Measurements from ENCODE around the gene PIGP.
"Not testable (repeated sequence)": the region's sequence is repeated elsewhere in the genome, so short reads cannot be mapped to it uniquely, and the experiment has no call there.

Gene PIGP

DNA sequence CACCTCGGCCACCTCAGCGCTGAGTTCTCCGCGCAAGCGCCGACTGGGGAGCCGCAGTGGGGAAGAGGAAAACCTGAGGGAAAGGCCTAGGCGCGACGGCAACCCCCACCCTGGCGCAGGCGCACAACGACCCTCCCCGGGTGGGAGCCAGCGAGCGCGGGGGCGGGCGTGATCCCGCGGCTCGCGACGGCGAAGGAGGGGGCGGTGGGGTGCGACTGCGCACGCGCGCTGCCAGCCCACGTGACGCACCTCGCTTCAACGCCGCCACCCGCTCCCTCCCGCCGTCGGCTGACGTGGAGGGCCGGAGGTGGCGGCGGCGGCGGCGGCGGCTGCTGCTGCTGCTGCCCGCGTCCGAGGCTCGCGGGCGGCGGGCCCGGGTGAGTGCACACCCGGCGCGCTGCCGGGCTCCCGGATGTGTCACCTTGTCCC lies at the start of gene PIGP, which contains the start of gene TTC3:
Gene PIGP, minus strand, starts transcription at position 84 of the 429 bp plus-strand sequence. CDS start 556 bp downstream, outside the sequence.
Gene TTC3, plus strand, starts transcription at position 267 of the 429 bp plus-strand sequence. CDS start 14,004 bp downstream, outside the sequence.
- FAIRE-seq: no peak

DNA sequence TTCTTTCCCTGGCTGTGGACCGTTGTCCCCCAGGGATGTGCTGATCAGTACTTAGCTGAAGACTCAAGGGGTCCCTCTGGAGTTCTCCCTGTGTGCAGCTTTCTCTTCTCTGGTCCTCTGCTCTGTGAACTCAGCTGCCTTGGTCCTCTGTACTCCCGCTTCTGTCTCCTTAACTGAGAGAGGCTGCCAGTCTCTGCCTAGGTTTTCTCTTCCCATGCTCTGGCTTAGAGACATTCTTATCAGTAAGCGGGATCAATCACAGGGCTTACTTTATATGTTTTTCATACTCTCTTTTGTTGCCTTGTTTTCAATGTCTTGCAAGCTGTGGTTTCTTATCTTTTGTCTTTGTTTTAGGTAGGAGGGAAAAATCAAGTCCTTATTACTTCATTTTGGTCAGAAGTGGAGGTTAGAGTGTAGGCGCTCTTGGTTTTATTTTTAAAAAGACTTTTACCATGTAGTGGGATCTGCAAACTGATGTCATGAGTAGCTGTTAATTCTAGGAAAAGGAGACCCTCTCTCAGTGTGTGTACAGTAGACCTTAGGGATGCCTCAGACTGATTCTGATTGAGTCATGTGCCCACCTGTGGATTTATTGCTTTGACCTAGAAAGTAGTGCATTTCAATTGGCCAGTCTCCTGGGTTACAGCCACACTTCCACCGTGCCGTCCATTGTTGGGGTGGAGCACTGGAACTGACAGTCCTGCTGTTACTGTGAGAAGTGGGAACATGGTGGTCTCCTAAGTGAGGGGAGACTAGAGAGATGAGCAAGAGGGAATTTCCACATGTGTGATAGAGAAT lies 46.7 kb upstream of the PIGP start:
- no peak for FAIRE-seq

DNA sequence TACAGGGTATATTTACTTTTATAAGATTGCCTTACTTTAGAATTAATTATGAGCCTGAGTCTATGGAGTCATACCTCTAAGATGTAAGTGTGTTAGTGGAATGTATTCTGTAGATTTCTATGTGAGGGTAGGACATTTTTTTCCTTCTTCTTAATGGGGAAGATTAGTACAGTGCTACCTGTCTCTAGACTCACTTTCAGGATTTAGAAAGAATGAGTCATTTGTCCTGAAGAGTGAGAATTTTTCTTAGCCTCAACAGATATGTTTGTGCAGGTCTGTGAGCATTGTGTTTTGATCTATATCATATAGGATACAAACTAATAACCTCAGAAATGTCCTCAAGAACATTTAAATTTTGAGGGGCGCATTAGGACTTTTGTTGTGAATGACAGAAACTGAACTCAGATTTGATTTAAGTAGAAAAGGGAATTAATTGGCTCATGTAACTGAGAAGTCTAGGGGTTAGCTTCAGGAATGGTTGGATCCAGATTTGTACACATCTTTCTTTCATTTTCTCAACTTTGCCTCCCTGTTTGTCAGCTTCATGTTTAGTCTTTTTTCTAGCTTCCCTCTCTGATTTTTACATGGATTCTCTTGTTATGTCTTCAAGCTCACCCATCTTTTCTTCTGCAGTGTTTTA lies 45.4 kb upstream of the PIGP start:
- FAIRE-seq: no peak

DNA sequence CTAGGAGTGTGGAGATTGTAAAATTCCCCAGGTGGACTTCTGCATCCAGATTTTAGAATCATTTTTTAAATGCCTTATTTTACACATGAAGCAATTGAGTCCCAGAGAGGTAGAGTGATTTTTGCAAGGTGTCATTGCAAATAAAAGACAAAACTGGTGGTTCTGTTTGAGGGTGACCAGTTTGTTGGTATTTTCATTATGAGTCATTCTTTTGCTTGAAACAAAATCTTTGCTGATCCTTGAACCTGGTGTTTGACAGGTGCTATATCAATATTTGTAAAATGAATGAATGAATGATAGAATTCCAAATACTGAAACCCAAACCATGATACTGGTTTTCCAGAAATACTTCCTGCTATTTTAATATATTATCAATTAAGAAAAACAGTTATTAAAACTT lies 44.3 kb upstream of the PIGP start:
- FAIRE-seq: no peak

DNA sequence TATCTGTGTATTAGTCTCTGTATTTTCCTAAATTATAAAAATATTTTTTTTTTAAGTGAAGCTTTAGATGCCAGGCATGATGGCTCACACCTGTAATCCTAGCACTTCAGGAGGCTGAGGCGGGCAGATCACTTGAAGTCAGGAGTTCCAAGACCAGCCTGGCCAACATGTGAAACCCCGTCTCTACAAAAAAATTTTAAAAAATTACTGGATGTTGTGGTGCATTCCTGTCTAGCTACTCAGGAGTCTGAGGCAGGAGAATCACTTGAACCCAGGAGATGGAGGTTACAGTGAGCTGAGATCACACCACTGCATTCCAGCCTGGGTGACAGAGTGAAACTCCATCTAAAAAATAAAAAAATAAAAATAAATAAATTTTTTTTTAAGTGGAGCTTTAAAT lies 43.6 kb upstream of the PIGP start:
- not testable (repeated sequence) for FAIRE-seq

DNA sequence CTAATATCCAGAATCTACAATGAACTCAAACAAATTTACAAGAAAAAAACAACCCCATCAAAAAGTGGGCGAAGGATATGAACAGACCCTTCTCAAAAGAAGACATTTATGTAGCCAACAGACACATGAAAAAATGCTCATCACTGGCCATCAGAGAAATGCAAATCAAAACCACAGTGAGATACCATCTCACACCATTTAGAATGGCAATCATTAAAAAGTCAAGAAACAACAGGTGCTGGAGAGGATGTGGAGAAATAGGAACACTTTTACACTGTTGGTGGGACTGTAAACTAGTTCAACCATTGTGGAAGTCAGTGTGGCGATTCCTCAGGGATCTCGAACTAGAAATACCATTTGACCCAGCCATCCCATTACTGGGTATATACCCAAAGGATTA lies 41.4 kb upstream of the PIGP start:
- not testable (repeated sequence) for FAIRE-seq

DNA sequence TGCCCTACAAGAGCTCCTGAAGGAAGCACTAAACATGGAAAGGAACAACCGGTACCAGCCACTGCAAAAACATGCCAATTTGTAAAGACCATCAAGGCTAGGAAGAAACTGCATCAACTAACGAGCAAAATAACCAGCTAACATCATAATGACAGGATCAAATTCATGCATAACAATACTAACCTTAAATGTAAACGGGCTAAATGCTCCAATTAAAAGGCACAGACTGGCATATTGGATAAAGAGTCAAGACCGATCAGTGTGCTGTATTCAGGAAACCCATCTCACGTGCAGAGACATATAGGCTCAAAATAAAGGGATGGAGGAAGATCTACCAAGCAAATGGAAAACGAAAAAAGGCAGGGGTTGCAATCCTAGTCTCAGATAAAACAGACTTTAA lies 38.2 kb upstream of the PIGP start:
- FAIRE-seq: not testable (repeated sequence)

DNA sequence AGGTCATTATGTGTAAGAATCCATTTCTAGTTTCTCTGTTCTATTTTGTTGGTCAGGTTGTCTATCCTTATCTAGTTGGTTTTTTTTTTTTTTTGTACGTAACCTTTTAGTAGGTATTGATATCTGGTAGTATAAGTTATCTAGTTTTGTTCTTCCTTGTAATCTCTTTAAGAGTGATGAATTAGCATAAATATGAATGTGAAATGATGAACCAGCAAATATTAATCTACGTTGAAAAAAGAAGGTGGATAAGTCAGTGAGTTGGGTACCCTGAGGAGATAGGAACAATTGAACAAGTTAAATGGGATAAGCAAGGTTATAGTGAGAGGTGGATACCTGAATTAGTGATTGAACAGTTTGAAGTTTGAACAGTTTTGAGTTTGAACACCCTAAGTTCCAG lies 34.1 kb upstream of the PIGP start:
- FAIRE-seq: no peak

DNA sequence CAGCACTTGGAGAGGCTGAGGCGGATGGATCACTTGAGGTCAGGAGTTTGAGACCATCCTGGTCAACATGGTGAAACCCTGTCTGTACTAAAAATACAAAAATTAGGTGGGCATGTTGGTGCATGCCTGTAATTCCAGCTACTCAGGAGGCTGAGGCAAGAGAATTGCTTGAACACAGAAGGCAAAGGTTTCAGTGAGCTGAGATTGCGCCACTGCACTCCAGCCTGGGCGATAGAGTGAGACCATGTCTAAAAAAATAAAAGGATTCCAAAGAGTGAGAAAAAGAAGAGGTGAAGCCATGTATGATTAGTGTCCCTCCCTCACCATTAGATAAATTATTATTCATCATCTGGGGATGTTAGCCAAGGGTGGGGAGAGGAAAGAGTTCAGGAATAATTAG lies 29.9 kb upstream of the PIGP start:
- not testable (repeated sequence) for FAIRE-seq

DNA sequence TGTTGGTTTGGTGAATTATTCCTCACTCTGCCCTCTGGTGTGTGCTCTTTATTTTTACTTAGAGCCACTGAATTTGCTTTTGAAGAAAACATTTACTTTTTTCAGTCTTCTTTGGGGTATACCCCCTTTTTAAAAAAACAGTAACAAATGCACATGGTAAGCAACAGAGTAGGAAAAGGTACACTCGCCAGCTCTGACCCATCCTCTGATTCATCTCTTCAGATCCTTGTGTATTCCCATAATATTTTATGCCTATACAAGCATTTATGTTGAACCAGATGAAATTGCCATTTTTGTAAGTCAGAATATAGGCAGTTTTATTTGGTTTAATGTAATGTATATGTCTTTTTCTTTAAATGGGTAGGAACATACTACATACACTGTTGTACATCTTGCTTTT lies 28.5 kb upstream of the PIGP start:
- FAIRE-seq: no peak

DNA sequence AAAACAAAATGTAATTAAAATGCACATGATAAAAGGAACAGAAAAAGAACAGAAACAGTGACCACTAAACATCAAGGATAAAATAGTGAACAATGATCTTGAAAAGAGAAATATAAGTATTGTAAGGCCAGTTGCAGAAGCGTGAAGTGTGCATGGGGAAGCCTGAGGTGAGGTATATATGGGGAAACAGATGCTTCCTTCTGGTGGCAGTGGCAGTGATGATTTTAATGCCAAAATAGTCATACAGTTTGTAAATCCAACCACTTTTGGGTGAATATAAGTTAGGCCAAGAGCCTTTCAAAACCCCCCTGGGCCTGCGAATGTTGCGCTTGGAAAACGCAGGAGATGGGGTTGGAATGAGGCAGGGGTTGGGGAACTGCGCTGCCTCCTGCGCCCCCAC lies 27.4 kb upstream of the PIGP start:
- no peak for FAIRE-seq

DNA sequence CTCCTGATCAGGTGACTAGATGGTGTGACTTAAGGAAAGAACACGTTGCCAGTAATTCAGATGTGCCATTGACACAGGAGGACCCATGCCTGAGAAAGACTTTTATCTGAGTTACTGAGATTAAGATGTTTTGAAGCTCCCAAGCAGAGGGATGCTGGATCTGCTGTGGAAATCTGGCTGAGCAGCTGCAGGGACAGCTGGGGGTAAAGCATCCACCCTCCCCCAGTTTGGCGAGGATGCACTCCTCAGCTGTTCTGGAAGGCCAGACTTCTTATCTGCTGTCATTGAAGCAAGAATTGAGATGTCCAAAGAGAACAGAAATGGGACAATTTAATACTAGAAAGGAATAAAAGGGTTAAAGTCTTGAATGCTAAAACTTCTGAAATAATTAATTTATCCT lies 25.9 kb upstream of the PIGP start:
- FAIRE-seq: no peak

DNA sequence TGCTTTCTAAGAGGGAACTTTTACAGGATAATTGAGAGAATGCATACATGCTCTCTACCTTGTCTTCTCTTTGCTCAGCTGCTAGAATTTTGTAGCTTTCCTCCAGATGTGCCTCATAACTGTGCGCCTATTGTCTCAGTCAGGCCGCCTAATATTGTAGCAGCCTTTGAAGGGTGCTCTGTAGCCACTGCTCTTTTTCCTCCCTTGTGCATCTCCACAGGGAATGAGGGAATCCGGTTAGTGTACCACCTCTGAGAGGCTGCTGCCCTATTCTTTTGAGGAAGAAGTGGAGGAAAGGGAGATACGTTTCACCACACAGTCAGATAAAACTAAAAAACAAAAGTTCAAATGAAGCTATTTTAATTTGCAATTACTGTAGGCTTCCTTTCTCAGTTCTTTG lies 22.9 kb upstream of the PIGP start:
- FAIRE-seq: no peak

DNA sequence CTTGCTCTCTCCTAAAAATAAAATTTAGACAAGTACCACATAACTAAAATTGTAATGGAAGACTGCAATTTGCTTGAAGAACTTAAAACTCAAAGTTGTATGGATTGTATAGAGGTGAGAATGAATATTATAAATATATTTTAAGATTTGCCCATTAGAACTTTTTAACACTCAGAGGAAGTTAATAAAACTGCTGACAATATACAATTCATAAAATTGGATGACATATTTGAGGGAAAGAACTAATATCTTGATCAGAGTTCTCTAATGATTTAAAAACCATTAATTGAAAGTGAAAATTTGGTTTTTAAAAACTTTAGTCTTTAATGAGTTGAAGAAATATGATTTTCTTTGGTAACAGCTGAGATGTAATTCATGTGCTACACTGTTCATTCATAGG lies 21.1 kb upstream of the PIGP start:
- FAIRE-seq: no peak

DNA sequence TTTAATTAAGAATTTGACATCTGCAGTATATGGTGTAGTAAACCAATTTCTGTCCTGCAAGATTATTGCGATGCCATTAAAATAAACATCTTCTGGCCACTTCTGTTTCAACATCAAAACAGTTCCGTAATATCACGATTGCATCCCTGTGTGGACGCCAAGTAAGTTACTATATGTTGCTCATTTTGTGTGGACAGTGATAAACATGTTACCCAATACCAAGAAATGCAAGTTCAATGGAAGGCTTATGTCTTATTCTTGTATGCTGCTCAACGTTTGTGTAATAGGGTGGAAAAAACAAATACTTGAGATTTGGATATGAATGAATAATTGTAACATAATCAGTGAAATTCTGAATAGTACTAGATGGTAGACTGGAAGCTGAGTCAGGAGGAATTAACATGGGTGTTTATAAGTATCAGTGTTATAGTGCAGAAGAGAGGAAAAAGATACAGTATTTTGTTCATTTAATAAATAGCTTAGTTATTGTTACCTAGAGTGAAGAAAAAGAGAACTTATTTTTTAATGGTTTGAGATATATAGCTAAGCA lies 15.4 kb upstream of the PIGP start:
- FAIRE-seq: no peak

DNA sequence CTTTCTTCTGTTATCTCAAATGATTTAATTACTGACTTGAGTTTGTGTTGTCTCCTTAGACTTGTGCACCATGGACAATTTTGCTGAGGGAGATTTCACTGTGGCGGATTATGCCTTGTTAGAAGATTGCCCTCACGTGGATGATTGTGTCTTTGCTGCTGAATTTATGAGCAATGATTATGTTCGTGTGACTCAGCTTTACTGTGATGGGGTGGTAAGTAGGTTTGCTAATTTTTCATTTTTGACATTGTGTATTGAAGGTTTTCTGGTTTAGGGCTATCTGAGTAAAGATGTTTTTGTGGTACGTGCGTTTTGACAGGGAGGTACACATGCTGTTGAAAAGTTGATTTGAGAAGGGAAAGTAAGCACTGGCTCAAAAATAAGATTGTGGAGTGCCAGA lies 14.3 kb upstream of the PIGP start:
- no peak for FAIRE-seq

DNA sequence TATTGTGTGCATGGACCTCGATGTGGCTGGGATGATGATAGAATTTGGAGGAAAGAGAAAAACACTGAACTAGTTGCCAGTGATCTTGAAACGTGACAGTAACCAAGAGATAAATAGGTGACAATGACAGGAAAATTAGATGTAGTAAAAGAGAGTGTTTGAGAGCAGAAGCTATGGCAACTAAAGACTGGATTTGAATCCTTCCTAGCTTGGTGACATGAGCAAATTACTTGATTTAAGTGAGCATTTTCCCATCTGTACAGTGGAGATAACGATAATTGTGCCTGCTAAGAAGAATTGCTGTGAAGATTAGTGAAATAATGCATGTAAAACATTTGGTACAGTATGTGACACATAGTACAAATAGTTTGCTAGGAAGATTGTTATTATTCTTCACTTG lies 12.9 kb upstream of the PIGP start:
- no peak for FAIRE-seq

DNA sequence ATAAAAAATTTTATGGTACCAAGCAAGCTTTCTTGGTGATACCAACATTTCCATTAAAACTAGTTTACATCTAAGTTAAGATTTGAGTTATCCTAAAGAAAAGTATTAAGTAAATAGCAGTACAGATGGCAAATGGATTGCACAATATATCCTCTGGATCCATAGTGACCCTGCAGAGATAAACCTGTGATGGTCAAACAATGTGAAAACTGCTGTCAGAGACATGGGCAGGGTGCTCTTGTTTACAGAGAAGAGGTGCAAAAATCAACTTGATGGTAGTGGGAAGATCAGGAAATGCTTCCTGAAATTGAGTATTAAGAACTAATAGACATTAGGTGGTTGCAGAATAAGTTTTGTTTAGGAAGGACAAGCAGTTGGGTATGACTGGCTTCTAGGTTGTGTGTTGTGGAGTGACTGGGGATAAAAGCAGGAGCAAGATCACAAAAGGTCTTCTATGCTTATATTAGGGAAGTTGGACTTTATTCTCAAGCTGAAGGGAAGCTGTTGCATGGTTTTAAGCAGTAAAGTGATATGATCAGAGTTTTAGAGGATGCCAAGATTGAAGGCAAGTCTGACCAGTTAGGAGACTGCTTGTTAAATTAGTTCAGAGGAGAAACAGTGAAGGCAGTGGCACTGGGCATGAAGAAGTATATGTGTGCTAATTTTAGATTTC lies 10.1 kb upstream of the PIGP start:
- FAIRE-seq: no peak

DNA sequence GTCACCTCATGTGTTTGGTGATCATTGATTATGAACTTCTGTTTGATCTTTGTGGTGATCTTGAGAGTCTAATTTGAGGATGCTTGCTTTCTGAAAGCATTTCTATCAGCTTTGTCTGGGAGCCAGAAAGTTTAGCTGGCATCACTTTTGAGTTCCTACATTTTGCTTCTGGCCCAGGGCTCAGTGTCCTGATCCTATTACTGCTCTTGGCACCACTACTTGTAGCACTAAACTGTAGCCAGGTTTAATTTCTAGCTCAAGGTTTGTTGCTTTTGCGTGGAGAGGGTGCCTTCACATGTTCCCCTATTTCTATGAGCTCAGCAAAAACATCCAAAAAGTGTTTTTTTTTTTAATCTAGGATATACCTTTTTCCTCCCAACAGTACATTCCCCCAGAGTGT lies 9.5 kb upstream of the PIGP start:
- no peak for FAIRE-seq

DNA sequence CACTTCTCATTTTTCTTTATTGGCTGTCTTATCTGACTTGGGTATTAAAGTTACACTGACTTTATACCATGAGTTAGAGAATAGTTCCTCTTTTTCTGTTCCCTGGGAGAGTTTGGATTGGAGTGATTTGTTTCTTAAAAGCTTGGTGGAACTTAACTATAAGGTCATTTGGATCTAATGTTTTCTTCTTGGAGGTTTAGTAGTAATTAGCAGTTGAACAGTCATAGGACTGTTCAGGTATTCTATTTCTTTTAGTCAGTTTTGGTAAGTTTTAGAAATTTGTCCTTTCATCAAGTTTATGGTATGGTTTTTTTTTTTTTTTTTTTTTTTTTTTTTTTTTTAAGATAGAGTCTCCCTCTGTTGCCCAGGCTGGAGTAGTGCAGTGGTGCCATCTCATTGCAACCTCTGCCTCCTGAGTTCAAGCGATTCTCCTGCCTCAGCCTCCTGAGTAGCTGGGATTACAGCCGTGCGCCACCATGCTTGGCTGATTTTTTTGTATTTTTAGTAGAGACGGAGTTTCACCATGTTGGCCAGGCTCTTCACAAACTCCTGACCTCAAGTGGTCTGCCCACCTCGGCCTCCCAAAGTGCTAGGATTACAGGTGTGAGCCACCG lies 6.4 kb upstream of the PIGP start:
- FAIRE-seq: no peak

DNA sequence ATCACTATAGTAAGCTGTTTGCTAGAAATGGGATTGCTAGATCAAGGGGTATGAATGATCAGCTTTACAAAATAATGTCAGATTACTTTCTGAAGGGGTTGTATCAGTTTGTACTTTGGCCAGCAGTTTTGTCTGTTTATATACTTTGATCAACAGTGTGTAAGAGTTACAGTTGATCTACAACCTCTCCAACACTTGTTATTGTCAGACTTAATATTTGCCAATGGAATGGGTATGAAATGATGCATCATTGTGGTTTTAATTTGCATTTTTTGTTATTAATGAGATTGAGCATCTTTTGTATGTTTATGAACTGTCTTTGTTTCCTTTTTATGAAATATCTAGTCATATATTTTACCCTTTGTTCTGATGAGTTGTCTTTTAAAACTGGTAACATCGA lies 4.5 kb upstream of the PIGP start:
- no peak for FAIRE-seq

DNA sequence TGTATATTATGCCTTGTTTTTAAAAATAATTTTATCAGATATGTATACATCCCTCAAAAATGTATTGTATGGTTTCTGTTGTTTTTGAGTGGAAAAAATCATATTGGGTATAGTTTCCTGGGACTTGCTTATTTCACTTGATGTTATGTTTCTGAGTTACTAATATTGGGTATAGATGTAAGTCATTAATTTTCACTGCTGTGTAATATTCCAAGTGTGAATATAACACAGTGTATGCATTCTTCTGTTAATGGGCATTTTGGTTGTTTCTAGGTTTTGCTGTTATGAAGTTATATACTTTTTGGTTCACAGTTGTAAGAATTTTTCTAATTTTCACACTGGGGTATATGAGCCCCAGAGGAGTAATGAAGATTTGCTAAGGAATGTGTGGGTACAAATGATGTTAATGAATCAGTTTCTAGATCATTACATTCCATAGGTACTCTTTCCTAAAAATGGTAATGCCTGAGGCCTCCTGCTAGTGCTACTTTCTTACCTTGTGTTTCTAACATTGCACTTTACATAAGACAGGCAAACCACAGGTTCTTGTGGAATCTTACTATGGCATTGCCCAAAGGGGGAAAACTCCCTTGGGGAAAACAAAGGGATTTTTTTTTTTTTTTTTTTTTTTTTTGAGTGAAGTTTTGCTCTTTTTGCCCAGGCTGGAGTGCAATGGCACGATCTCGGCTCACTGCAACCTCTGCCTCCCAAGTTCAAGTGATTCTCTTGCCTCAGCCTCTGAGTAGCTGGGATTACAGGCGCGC lies 3.4 kb upstream of the PIGP start:
- FAIRE-seq: no peak

All from TTC549 (cell line).